ENCODE measurements around the gene TMEM181.
A peak's percentile ranks its signal among the peaks of the same experiment; 100 is the strongest.
"Not testable (repeated sequence)": the region's sequence is repeated elsewhere in the genome, so short reads cannot be mapped to it uniquely, and the experiment has no call there.

The TMEM181 gene

DNA sequence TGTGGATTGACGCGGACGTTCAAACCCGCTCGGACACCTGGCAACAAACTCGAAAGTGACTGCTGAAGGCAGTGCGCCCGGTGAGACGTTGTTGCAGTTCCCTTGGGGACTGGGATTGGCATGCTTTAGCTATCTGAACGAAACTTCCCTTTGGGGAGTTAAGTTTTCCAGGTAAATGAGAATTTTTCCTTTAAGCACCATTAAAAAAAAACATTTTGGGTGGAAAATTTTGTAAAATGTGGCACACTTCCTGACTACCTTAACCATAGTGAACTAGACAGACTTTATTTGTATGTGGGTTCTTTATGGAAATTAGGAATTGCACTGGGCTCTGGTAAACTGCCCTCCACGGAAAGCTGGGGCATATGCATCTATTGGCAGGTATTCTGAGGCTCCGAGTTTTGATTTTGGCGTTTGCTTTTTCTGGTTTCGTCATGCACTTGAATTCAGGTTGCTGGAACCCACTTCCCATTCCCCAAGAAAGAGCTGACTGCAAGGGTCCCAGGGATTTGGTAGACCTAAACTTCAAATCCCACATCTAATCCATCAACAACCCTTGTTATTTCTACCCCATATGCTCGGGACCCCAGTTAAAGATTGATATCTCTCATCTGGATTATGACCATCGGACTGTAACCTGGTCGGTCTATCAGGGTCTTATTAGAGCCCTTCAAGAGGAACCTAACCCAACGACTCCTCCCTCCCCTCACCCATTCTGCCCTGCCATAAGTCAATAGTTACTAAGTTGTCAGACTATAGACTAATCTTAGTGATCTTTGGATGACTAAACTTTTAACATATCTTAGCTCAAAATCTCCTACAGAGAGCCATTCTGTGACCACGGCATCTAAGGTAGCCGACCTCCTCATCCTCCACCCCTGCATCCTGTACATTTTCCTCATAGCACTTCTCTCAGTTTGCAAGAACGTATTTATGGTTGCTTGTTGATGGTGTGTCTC lies 85.5 kb downstream of the TMEM181 start:
- no peaks in the 10 kb centered on the region; the same call in 1 of the 2 replicates for H3K36me3 ChIP-seq (replicated peaks)
- no peaks in the 10 kb centered on the region for H3K27me3 ChIP-seq (ENCODE audit: low read depth)
- no peaks in the 10 kb centered on the region for H3K9me3 ChIP-seq
- in situ Hi-C loops (cut with MboI; ENCODE audit: low sequenced_read_pairs), result no loop called here
- H3K4me1 ChIP-seq, result peaks cover 8% of the 10 kb centered on the region
- peak in 1 of 2 experiments; percentile 6 for DNase-seq (ENCODE audit: low spot score in 2 of 2)
- peak overlapping the region; percentile 94 for H3K4me3 ChIP-seq

DNA sequence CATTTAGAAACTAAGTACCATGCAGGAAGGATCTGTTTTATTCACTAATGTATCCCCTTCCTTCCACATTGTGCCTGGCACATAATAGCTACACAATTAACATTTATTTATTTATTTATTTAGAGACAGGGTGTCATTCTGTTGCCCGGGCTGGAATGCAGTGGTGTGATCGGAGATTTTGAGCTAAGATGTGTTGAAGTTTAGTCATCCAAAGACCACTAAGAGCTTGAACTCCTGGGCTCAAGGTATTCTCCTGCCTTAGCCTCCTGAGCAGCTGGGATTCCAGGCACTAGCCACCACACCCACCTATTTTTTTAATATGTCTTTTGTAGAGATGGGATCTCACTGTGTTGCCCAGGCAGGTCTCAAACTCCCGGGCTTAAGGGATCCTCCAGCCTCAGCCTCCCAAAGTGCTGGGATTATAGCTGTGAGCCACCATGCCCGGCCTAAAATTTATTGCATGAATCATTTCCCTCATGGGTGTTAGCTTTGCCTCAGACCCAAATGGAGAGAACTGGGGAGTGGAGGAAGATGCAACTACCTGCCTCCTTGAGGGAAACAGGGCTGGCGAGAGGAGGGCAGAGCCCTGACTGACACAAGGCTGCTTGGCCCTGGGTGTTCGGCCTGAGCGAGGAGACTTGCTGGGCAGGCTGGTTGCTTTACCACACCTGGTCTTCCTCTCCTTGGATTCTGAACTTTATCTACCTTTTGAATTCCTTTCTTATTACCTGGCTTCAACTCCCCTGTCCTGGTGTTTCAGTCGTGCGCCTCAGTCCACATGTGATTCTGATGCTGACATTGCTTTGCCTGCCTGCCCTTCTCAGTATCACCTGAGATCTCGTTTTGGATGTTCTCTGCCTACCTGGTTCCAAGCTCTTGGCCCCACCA lies 86.4 kb downstream of the TMEM181 start:
- in situ Hi-C loops (cut with MboI; ENCODE audit: low sequenced_read_pairs), result no loop called here
- DNase-seq (ENCODE audit: low spot score in 2 of 2), result peak in 1 of 2 experiments; percentile 6
- H3K4me3 ChIP-seq, result no peak overlapping the region
- H3K36me3 ChIP-seq (replicated peaks), result no peaks in the 10 kb centered on the region
- peaks cover 8% of the 10 kb centered on the region for H3K4me1 ChIP-seq
- no peaks in the 10 kb centered on the region for H3K9me3 ChIP-seq
- H3K27me3 ChIP-seq (ENCODE audit: low read depth), result no peaks in the 10 kb centered on the region

DNA sequence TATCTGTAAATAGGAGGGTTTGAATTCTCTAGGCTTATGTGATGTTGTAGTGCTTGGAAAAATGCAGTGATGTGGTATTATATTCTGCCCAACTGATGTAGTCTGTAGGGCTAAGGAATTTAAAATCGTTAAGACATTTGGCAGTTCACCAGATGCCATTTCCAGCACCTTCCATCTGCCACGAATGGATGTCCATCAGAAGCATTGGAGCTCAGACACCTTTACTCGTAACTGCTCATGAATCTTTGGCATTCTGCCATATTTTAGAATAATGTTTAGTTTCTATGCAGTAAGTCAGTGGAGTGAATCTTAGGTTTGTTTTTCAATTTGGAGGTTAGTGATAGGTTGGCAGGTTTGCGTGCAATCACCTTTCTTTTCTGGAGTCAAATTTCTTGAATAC lies 87.6 kb downstream of the TMEM181 start:
- H3K9me3 ChIP-seq, result no peaks in the 10 kb centered on the region
- in situ Hi-C loops (cut with MboI; ENCODE audit: low sequenced_read_pairs), result no loop called here
- H3K27me3 ChIP-seq (ENCODE audit: low read depth), result no peaks in the 10 kb centered on the region
- H3K4me1 ChIP-seq, result peaks cover 8% of the 10 kb centered on the region
- no peak for DNase-seq (ENCODE audit: low spot score in 2 of 2)
- no peaks in the 10 kb centered on the region for H3K36me3 ChIP-seq (replicated peaks)
- H3K4me3 ChIP-seq, result no peak overlapping the region

DNA sequence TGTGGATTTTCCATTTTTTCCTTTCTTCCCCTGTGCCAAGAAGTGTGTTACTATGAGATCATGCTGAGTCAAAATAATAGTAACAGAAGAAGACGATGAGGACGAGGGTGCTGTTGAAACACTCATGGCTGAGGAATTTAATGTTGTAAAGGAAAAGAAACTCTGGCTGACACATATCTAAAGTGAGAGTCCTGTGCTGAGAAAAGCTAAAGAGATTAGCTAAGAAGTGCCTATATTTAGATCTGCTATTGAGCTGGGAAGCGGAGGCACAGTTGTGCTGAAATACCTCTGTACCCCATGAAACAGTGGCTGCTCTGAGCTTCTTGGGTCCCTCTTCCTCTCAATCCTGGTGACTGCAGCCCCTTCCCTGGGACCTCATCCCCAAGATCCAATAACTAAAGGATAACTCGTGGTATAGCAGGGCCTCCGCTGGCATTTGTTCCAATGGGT lies 88.8 kb downstream of the TMEM181 start:
- Histone ChIP-seq H3K4me1 (peaks cover 5% of the 10 kb centered on the region), H3K27me3 (ENCODE audit: low read depth) (no peaks in the 10 kb centered on the region), H3K9me3 (no peaks in the 10 kb centered on the region), H3K36me3 (replicated peaks) (no peaks in the 10 kb centered on the region), H3K4me3 (no peak overlapping the region)
- in situ Hi-C loops (cut with MboI; ENCODE audit: low sequenced_read_pairs), result no loop called here
- DNase-seq (ENCODE audit: low spot score in 2 of 2), result no peak

DNA sequence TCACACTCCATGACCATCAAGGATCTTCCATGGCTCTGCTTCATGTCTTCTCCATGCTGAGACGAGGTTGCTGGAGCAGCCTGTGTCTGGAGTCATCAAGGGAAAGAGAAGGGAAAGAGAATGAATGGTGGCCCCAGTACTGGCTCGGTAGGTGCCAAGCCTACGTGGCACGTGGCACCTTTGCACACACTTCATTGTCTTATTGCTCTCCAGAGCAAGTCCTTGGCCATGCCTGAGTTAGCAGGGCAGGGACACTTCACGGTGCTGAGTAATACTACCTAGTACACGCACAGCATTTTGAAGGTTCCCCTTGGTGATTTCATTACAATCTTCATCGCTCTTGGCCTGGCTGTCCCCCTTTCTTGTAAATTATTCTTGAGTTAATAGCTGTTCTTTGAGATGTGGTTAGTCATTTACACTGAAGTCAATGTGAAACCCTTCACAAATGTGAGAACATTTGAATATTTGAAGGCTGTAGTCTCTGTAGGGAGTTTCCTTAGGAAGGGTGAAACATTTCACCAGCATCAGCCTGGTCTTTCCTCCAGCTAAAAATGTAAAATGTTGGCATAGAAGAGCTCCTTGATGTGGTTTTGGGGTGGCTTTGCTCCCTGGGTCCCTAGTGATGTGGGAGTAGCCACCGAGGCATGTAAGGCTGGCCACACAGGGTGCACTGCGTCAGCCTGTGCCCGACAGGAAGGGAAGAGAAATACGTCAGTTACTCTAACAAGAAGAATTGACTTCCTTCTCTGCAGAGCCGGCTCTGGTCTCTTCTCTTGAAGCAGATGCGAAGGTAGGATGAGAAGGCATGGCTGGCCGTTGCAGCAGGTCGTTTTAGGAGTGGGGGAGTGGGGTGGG lies 89.6 kb downstream of the TMEM181 start, which contains the start of gene SYTL3:
Gene SYTL3, plus strand, starts transcription at position 766 of the 855 bp plus-strand sequence. CDS start 13,215 bp downstream, outside the sequence.
- Histone ChIP-seq H3K36me3 (replicated peaks) (no peaks in the 10 kb centered on the region), H3K9me3 (no peaks in the 10 kb centered on the region), H3K4me3 (no peak within 1 kb of the TSS), H3K27me3 (ENCODE audit: low read depth) (no peaks in the 10 kb centered on the region), H3K4me1 (peaks cover 5% of the 10 kb centered on the region)
- no peak for DNase-seq (ENCODE audit: low spot score in 2 of 2)
- in situ Hi-C loops (cut with MboI; ENCODE audit: low sequenced_read_pairs), result no loop called here

DNA sequence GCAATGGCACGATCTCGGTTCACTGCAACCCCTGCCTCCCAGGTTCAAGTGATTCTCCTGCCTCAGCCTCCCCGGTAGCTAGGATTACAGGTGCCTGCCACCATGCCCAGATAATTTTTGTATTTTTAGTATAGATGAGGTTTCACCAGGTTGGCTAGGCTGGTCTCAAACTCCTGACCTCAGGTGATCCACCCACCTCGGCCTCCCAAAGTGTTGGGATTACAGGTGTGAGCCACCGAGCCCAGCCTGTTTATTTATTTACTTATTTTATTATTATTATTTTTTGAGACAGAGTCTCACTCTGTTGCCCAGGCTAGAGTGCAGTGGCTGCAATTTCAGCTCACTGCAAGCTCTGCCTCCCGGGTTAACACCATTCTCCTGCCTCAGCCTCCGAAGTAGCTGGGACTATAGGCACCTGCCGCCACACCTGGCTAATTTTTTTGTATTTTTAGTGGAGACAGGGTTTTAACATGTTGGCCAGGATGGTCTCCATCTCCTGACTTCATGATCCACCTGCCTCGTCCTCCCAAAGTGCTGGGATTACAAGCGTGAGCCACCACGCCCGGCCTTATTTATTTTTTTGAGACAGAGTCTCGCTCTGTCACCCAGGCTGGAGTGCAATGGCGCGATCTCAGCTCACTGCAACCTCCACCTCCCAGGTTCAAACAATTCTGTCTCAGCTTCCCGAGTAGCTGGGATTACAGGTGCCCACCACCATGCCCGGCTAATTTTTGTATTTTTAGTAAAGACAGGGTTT lies 92.3 kb downstream of the TMEM181 start:
- H3K36me3 ChIP-seq (replicated peaks); H3K4me3 ChIP-seq; H3K9me3 ChIP-seq; H3K4me1 ChIP-seq; DNase-seq (ENCODE audit: low spot score in 2 of 2); in situ Hi-C loops (cut with MboI; ENCODE audit: low sequenced_read_pairs); H3K27me3 ChIP-seq (ENCODE audit: low read depth): not testable (repeated sequence)

DNA sequence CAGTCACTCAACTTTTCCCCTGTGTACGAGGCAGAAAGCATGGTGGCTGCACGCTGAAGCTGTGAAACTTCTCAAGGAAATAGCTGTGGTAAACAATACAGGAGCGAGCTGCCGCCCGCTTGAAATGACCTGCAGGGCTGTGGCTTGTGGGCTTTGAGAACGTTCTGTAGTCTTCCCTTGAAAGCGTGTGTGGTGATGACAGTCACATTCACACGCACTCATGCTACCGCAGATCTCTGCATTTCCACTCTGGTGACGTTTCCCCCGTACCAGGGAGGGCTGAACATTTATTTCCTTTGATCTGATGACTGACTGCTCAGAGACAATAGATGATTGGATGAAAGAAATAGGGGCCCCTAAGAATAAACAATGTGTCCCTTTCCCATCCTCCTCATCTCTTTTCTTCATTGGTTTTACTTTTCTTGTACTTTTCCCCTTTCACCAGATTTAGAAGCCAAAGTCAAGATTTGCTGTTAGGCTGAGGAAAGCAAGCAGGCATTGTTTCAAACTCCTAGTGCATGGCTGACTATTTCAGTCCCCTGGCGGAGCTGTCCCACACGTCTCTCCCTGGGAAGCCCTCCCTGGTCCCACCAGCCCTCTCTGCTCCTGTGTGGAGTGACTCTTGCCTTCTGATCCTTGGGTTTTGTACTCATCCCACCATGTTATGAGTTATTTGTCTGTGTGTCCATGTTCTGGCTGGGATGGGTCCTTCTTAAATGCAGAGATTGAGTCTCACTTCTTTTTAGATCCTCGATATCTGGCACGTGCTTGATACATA lies 93.9 kb downstream of the TMEM181 start:
- in situ Hi-C loops (cut with MboI; ENCODE audit: low sequenced_read_pairs), result no loop called here
- H3K4me3 ChIP-seq, result no peak overlapping the region
- no peak for DNase-seq (ENCODE audit: low spot score in 2 of 2)

DNA sequence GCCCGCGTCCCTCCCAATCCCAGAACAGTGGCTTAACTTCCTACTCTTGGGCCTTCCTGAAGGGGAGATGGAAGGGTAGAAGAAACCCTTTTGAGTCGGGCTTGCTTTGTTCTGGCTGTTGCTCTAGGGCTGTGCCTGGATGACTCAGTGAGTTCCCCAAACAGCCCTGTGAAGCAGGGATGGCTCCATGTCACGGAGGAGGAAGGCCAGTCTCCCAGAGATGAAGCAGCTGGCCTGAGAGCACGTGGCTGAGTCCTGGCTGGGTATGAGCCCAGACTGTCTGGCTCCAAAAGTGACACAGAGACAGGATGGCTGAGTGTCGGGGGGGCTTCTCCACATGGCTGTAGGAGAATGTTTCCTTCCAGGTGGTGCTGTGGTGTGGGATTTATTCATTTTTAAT lies 94.6 kb downstream of the TMEM181 start:
- in situ Hi-C loops (cut with MboI; ENCODE audit: low sequenced_read_pairs), result no loop called here
- DNase-seq (ENCODE audit: low spot score in 2 of 2), result no peak
- Histone ChIP-seq H3K9me3 (no peaks in the 10 kb centered on the region), H3K4me1 (no peaks in the 10 kb centered on the region), H3K27me3 (ENCODE audit: low read depth) (no peaks in the 10 kb centered on the region), H3K36me3 (replicated peaks) (no peaks in the 10 kb centered on the region), H3K4me3 (no peak overlapping the region)

More for the DNA sequence above, 93.9 kb downstream of the TMEM181 start:
- no peaks in the 10 kb centered on the region for H3K27me3 ChIP-seq (ENCODE audit: low read depth)
- H3K9me3 ChIP-seq, result no peaks in the 10 kb centered on the region
- no peaks in the 10 kb centered on the region for H3K36me3 ChIP-seq (replicated peaks)
- H3K4me1 ChIP-seq, result no peaks in the 10 kb centered on the region

DNA sequence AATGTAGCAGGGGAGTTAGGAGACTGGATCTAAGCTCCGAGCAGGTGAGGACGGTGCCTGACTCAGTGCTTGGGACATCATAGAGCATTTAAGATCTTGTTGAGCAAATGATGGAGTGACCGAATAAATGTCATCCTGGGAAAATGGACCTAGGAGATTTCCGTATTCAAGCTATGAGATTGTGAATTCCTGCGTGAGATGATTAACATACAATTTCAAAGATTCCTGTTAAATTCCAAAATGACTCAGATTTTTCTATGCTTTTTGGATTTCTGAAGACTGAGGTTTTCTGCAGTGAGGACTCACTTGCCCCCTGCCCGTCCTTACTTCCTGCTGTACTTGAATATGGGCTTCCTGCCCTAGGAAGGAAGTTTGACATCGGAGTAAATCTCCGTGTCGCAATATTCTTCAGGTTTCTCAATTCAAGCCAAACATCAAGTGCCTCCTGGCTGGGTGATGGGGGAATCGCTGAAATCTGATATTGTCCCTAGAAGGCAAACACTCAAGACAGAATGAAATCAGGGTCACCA lies 95.1 kb downstream of the TMEM181 start:
- Histone ChIP-seq H3K4me1 (no peaks in the 10 kb centered on the region), H3K27me3 (ENCODE audit: low read depth) (no peaks in the 10 kb centered on the region), H3K36me3 (replicated peaks) (no peaks in the 10 kb centered on the region), H3K4me3 (no peak overlapping the region), H3K9me3 (no peaks in the 10 kb centered on the region)
- in situ Hi-C loops (cut with MboI; ENCODE audit: low sequenced_read_pairs), result no loop called here
- DNase-seq (ENCODE audit: low spot score in 2 of 2), result no peak

DNA sequence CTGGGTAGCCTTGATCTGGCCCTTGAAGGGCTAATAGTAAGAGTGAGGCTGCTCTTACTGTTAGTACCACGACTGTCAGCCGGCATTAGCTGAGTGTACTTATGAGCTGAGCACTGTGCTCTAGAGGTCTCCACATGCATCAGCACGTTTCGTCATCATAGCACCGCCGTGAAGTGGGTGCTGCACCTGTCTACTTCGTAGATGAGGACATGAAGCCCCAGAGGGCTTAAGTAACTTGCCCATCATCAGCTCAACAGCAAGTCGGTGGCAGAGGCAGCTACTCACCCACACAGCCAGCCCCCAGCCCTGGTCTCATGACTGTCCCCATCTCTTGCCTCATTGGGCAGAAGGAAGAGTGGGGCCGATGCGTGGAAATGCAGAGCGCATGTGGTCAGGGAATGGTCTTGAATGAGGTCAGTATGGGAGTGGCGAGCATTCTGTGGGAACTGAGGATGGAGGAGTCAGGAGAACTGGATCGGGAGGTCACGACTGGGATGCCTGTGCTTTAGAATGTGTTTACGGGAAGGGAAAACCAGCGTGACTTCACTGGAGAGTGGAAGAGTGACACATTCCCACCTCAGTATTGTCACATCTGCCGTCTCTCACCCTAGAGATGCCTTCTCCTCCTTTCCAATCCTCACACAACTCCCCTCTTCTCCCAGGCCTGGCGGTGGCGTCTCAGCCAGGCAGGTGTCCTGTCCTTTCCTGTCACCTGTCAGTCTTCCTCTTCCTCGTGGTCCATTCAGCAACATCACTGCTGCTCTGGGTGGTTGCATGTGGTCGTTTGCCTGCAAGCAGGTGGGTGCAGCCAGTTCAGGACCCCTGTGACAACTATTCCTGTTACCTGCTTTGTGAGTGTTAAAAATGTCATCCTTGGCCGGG lies 95.9 kb downstream of the TMEM181 start:
- Histone ChIP-seq H3K9me3 (no peaks in the 10 kb centered on the region), H3K36me3 (replicated peaks) (no peaks in the 10 kb centered on the region), H3K27me3 (ENCODE audit: low read depth) (no peaks in the 10 kb centered on the region), H3K4me3 (no peak overlapping the region), H3K4me1 (no peaks in the 10 kb centered on the region)
- in situ Hi-C loops (cut with MboI; ENCODE audit: low sequenced_read_pairs), result no loop called here
- no peak for DNase-seq (ENCODE audit: low spot score in 2 of 2)

DNA sequence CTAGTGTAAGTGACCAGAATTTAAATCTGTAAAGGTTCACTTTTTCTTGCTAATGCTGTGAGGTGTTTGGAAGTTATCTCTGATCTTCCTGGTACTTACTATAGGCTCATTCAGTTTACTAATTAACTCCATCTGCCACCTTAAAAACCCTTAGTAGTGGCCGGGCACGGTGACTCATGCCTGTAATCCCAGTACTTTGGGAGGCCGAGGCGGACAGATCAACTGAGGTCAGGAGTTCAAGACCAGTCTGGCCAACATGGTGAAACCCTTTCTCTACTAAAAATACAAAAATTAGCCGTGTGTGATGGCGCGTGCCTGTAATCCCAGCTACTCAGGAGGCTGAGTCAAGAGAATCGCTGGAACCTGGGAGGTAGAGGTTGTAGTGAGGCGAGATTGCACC lies 97.1 kb downstream of the TMEM181 start:
- H3K4me1 ChIP-seq; H3K27me3 ChIP-seq (ENCODE audit: low read depth); H3K4me3 ChIP-seq; DNase-seq (ENCODE audit: low spot score in 2 of 2); in situ Hi-C loops (cut with MboI; ENCODE audit: low sequenced_read_pairs); H3K9me3 ChIP-seq; H3K36me3 ChIP-seq (replicated peaks): not testable (repeated sequence)

All from HAP-1 (cell line).